Retina (tissue), 1 donor: ENCODE measurements around the gene VTI1B.
A peak's percentile ranks its signal among the peaks of the same experiment; 100 is the strongest.
"Not testable (repeated sequence)": the region's sequence is repeated elsewhere in the genome, so short reads cannot be mapped to it uniquely, and the experiment has no call there.

ENCODE experiments used
- DNase-seq: peaks from one replicate; pipeline ENCODE4 v3.0.0-alpha.2; 2016

VTI1B gene

GRCh38 chr14:67623114-67623513, 51.3 kb downstream of the VTI1B start:
- no peak for DNase-seq

DNA sequence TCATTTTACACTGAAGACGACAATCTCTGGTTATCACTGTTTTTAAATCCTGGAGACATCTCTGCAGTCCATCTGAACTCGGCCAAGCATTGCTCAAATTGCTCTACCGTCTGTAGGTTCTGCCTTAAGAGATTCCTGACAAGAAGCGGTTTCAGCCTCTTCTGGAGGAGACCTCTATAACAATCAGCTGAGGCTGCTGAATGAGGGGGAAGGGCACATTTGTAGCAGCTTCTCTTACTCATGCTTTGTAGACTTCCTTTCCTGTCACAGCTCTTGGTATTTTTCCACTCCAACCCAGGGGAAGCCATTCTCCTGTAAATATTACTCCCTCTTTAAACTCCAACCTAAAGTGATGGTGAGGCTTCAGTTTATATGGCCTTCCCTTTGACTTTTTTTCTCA, 51.8 kb downstream of the VTI1B start:
- no peak for DNase-seq

DNA sequence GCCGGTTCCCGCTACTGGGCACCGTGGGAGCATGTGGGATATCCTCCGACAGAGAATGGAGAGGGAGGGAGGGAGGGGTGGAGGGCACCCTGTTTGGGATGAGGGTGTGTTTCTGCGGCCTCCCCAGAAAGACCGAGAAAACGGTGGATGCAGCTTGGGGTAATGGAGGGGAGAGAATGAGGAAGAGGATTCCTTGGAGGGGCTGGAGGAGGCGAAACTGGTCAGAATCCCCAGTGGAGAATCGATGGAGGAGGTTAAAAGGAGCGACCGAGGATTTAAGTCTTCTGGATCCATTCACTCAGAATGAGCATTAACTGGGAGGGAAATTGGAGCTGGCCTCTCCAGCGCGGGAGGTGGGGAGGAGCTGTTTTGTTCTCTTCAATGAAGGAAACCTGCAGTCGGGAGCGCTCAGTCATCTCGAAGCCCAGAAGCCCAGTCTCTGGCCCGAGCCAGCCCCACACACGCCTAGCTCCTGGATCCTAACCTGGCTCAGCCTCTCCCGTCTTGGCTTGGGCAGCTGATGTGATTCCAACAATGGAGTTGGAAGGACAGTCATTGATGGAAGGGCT, 54.1 kb downstream of the VTI1B start:
- DNase-seq: peak; percentile 74

- DNase-seq: peak; percentile 91
Measured at GRCh38 chr14:67619446-67620216, 54.8 kb downstream of the VTI1B start, which contains the start of gene ARG2. ARG2 (plus strand) TSS chr14:67619920; CDS start chr14:67619978, 58 bp downstream.

DNA sequence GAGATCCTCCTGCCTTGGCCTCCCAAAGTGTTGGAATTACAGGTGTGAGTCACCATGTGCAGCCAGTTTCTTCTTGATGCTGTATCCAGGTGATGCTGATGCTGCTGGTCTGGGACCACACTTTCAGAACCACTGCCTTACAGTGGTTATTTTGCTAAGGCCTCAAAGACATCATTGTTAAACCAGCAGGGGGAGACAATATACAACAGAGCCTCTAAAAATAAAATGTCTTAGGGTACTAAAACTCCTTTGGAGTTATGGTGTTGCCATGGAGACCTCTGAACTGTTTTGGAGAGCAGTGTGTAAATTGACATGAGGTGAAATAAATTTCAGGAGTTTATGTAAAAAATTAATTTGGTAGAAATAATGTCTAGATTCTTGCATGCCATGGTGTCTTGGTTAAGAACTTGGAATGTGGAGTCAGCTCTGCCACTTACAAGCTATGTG, 55.8 kb downstream of the VTI1B start:
- DNase-seq: peak; percentile 63

- no peak for DNase-seq
Measured at GRCh38 chr14:67610491-67610890, 63.9 kb downstream of the VTI1B start.

GRCh38 chr14:67609642-67610310, 64.7 kb downstream of the VTI1B start:
- no peak for DNase-seq

- DNase-seq: no peak
Measured at GRCh38 chr14:67607646-67608045, 66.8 kb downstream of the VTI1B start.

GRCh38 chr14:67602995-67603545, 71.4 kb downstream of the VTI1B start:
- DNase-seq: no peak

GRCh38 chr14:67602076-67602475, 72.4 kb downstream of the VTI1B start:
- DNase-seq: no peak

DNA sequence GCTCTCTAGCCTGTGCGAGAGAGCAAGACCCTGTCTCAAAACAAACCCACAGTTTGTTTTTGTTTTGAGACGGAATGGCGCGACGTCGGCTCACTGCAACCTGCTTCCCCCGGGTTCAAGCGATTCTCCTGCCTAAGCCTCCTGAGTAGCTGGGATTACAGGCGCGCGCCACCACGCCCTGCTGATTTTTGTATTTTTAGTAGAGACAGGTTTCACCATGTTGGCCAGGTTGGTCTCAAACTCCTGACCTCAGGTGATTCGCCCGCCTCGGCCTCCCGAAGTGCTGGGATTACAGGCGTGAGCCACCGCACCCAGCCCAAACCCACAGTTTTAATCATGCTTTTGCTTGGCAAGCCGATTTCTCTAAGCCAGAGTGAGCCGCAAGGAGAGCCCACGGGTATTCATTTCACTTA, 73.9 kb downstream of the VTI1B start:
- not testable (repeated sequence) for DNase-seq

GRCh38 chr14:67599698-67600561, 74.5 kb downstream of the VTI1B start, which contains the start of gene PIGH:
PIGH (minus strand) TSS chr14:67600268; CDS start chr14:67600203, 65 bp downstream.
- DNase-seq: peak; percentile 96
